22Rv1 (cell line): ENCODE results near the gene NOX5.

Source experiments
- ZFX ChIP-seq: fragments of 450-650 bp; IDR thresholded peaks from 2 replicates; pipeline ENCODE4 v1.6.1; 2017; ENCODE audit warnings: antibody characterized with exemption, borderline replicate concordance
- TF ChIP-seq, protein P1 (sequence below): fragments of 450-650 bp; IDR thresholded peaks from 2 replicates; pipeline ENCODE4 v1.5.1; 2017; ENCODE audit warnings: mild to moderate bottlenecking

DNA sequence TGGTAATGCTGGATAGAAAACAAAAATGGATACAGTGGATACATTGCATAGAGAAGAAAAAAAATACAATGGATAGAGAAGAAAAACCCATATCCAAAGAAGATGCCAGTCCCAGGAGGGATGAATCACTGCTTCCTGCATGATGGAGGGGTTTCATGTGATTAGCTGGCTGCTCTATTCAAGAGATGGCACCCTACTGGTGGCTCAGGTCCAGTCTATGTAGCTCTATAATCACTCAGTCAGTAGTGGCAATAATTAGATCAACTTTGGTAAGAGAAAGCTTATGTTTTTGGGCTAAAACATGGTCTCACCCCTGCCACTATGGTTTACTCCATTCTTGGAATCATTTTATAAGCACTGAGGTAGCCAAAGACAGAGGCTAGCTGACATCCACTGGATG is 33.7 kb upstream of the NOX5 start:
- TF ChIP-seq, protein P1, sequence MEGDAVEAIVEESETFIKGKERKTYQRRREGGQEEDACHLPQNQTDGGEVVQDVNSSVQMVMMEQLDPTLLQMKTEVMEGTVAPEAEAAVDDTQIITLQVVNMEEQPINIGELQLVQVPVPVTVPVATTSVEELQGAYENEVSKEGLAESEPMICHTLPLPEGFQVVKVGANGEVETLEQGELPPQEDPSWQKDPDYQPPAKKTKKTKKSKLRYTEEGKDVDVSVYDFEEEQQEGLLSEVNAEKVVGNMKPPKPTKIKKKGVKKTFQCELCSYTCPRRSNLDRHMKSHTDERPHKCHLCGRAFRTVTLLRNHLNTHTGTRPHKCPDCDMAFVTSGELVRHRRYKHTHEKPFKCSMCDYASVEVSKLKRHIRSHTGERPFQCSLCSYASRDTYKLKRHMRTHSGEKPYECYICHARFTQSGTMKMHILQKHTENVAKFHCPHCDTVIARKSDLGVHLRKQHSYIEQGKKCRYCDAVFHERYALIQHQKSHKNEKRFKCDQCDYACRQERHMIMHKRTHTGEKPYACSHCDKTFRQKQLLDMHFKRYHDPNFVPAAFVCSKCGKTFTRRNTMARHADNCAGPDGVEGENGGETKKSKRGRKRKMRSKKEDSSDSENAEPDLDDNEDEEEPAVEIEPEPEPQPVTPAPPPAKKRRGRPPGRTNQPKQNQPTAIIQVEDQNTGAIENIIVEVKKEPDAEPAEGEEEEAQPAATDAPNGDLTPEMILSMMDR: no peak
- TF ChIP-seq ZFX: no peak
